ENCODE measurements around the gene PKIB. TPM values are rescaled to one million over a fixed set of nuclear protein-coding genes. Genes with fewer than 3 reads are reported as not detected.

PKIB gene
- total and polyA plus RNA-seq, 2 experiments from 2014 or later = 51.0 to 85.8 TPM

DNA sequence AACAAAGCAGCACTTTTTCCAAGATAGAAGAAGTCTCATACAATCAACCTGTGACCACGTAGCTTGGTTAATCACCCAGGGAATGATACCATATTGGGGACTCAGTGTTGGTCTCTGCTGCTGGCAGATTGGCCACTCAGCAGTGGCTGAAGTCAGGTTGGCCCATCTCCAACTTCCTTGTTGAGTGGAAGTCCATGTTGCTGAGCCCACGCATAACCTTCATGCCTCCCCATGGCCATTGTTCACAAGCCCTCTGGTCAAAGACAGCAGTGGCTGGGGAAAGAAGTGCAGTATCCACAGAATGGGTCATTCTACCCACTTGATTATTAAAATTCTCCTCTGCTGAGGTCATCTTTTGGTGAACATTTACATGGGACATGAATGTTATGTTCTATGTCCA is 38.5 kb downstream of the PKIB start:
- H3K36me3 ChIP-seq = no peaks in the 10 kb centered on the region
- no peaks in the 10 kb centered on the region for H3K4me1 ChIP-seq (ENCODE audit: low read depth)
- H3K27me3 ChIP-seq = no peaks in the 10 kb centered on the region
- DNase-seq (ENCODE audit: low read depth in 1 of 2, low spot score in 1 of 2) = no peak
- no peaks in the 10 kb centered on the region for H3K9me3 ChIP-seq (ENCODE audit: low read depth)
- no peak overlapping the region for H3K4me3 ChIP-seq
- TF ChIP-seq, protein P1, sequence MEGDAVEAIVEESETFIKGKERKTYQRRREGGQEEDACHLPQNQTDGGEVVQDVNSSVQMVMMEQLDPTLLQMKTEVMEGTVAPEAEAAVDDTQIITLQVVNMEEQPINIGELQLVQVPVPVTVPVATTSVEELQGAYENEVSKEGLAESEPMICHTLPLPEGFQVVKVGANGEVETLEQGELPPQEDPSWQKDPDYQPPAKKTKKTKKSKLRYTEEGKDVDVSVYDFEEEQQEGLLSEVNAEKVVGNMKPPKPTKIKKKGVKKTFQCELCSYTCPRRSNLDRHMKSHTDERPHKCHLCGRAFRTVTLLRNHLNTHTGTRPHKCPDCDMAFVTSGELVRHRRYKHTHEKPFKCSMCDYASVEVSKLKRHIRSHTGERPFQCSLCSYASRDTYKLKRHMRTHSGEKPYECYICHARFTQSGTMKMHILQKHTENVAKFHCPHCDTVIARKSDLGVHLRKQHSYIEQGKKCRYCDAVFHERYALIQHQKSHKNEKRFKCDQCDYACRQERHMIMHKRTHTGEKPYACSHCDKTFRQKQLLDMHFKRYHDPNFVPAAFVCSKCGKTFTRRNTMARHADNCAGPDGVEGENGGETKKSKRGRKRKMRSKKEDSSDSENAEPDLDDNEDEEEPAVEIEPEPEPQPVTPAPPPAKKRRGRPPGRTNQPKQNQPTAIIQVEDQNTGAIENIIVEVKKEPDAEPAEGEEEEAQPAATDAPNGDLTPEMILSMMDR (IDR thresholded peaks at IDR 0.05; ENCODE audit: low read depth, low read length) = no peak
- H3K27ac ChIP-seq = no peak overlapping the region

DNA sequence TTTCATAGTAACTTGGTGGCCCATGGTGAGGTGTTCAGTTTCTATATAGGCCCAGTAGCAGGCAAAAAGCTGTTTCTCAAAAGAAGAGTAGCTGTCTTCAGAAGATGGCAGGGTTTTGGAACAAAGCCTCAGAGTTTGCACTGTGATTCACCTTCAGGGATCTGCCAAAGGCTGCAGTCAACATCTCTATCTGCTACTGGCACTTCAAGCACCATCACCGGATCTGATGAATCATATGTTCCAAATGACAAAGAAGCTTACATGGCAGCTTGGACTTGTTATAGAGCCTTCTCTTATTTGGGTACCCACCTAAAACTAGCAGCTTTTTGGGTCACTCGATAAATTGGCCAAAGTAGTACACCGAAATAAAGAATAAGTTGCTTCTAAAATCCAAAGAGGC is 39.5 kb downstream of the PKIB start:
- Histone ChIP-seq H3K9me3 (ENCODE audit: low read depth) (no peaks in the 10 kb centered on the region), H3K27ac (no peak overlapping the region), H3K27me3 (no peaks in the 10 kb centered on the region), H3K4me3 (no peak overlapping the region), H3K4me1 (ENCODE audit: low read depth) (no peaks in the 10 kb centered on the region), H3K36me3 (no peaks in the 10 kb centered on the region)
- TF ChIP-seq, protein P1 (IDR thresholded peaks at IDR 0.05; ENCODE audit: low read depth, low read length) = no peak
- no peak for DNase-seq (ENCODE audit: low read depth in 1 of 2, low spot score in 1 of 2)

DNA sequence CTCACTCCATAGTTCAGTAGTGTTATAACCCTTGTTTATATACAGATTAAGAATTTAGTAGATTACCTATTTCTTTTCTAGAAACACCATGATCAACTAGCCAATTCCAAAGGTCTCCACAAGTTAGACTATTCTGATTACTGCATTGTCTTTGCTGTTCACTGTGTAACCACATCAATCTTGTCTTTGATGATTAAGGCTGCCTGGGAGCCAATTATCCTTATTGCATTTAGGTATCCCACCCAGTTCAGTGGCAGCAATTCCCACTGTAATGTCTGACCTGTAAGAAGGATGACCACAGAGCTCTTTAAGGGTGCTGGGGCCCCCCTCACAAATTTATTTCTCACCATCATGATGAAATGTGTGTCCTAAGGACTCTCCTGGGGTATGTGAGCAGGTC is 40.2 kb downstream of the PKIB start:
- Histone ChIP-seq H3K27me3 (no peaks in the 10 kb centered on the region), H3K4me3 (no peak overlapping the region), H3K4me1 (ENCODE audit: low read depth) (no peaks in the 10 kb centered on the region), H3K27ac (no peak overlapping the region), H3K36me3 (no peaks in the 10 kb centered on the region), H3K9me3 (ENCODE audit: low read depth) (no peaks in the 10 kb centered on the region)
- TF ChIP-seq, protein P1 (IDR thresholded peaks at IDR 0.05; ENCODE audit: low read depth, low read length) = no peak
- DNase-seq (ENCODE audit: low read depth in 1 of 2, low spot score in 1 of 2) = no peak

DNA sequence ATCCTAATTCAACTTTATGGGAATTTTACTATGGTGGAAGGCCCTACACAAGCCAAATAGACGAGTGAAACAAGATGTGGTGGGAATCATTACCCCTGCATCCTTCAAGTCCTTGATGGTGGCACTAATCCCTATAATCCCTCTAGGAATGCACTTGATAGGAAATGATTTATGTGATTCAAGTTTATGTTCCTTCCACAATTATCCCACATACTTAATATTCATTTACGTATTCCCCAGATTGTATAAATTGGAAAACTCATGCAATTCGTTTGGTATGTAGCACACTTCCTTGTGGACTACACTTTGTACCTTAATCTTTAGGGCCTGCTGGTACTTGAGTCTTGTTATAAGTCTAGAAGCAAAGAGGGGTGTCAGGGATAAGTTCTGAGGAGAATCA is 40.8 kb downstream of the PKIB start:
- Histone ChIP-seq H3K27me3 (no peaks in the 10 kb centered on the region), H3K27ac (no peak overlapping the region), H3K9me3 (ENCODE audit: low read depth) (no peaks in the 10 kb centered on the region), H3K36me3 (no peaks in the 10 kb centered on the region), H3K4me1 (ENCODE audit: low read depth) (no peaks in the 10 kb centered on the region), H3K4me3 (no peak overlapping the region)
- TF ChIP-seq, protein P1 (IDR thresholded peaks at IDR 0.05; ENCODE audit: low read depth, low read length) = no peak
- DNase-seq (ENCODE audit: low read depth in 1 of 2, low spot score in 1 of 2) = peak in 1 of 2 donors; percentile 2

DNA sequence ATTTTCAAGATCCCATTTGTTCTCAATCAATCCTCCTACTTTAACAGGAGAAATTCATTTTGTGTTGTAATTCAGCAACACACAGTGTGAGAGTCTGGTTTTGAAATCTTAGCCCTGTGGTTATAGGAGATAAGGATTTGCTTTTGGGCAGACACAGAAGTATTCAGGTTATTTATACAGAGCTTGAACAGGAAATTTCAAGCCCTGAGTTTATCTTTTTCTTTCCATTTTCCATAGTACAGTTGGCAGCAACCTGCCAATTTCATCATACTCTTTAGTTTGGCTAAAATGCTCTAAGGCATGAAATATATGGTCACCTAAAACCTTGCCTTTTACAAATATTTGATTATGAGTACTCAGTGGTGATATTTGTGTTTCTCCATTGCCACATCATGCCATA is 41.4 kb downstream of the PKIB start:
- TF ChIP-seq, protein P1 (IDR thresholded peaks at IDR 0.05; ENCODE audit: low read depth, low read length) = no peak
- Histone ChIP-seq H3K36me3 (no peaks in the 10 kb centered on the region), H3K4me3 (no peak overlapping the region), H3K4me1 (ENCODE audit: low read depth) (no peaks in the 10 kb centered on the region), H3K27me3 (no peaks in the 10 kb centered on the region), H3K9me3 (ENCODE audit: low read depth) (no peaks in the 10 kb centered on the region), H3K27ac (no peak overlapping the region)
- DNase-seq (ENCODE audit: low read depth in 1 of 2, low spot score in 1 of 2) = peak in 1 of 2 donors; percentile 48

DNA sequence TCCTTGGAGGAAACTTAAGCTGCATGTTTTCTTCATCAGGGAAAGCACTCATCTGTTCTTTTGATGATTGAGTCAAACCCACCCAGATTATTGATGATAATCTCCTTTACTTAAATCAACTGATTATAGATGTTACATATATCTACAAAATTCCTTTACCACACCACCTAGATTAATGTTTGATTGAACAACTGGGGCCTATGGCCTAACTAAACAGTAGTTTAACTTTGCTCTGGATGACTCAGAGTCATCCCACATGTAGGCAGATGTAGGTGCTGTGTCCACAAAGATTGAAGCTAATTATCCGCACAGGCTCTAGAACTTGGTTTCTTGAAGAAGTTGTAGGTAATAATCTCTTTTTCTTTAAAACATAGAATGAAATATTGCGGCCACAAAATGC is 42.2 kb downstream of the PKIB start:
- Histone ChIP-seq H3K36me3 (no peaks in the 10 kb centered on the region), H3K9me3 (ENCODE audit: low read depth) (no peaks in the 10 kb centered on the region), H3K27me3 (no peaks in the 10 kb centered on the region), H3K4me3 (no peak overlapping the region), H3K27ac (no peak overlapping the region), H3K4me1 (ENCODE audit: low read depth) (no peaks in the 10 kb centered on the region)
- TF ChIP-seq, protein P1 (IDR thresholded peaks at IDR 0.05; ENCODE audit: low read depth, low read length) = no peak
- DNase-seq (ENCODE audit: low read depth in 1 of 2, low spot score in 1 of 2) = no peak
